ENCODE measurements around the gene WNT2. TPM values are rescaled to one million over a fixed set of nuclear protein-coding genes. Genes with fewer than 3 reads are reported as not detected.

Gene WNT2
- total RNA-seq, 4 donors from 2014 or later, result 0.48 to 0.95 (median 0.64) TPM

- no peak for TF ChIP-seq CTCF (IDR thresholded peaks at IDR 0.05)
- ATAC-seq (ENCODE audit: low FRiP score) (no peak), DNase-seq (ENCODE audit: low spot score) (no peak)
Measured at GRCh38 chr7:117278040-117278439, 44.8 kb downstream of the WNT2 start.

GRCh38 chr7:117277576-117277975 is 45.3 kb downstream of the WNT2 start:
- DNase-seq (ENCODE audit: low spot score), result no peak
- no peak for ATAC-seq (ENCODE audit: low FRiP score)
- TF ChIP-seq CTCF (IDR thresholded peaks at IDR 0.05), result no peak

GRCh38 chr7:117274951-117275350 is 47.9 kb downstream of the WNT2 start:
- DNase-seq (ENCODE audit: low spot score) (no peak), ATAC-seq (ENCODE audit: low FRiP score) (no peak)
- no peak for TF ChIP-seq CTCF (IDR thresholded peaks at IDR 0.05)

GRCh38 chr7:117273814-117274225 is 49.0 kb downstream of the WNT2 start:
- TF ChIP-seq CTCF (IDR thresholded peaks at IDR 0.05), result no peak
- no peak for DNase-seq (ENCODE audit: low spot score)

GRCh38 chr7:117273325-117273724 is 49.5 kb downstream of the WNT2 start:
- ATAC-seq (ENCODE audit: low FRiP score), result no peak
- DNase-seq (ENCODE audit: low spot score), result no peak
- TF ChIP-seq CTCF (IDR thresholded peaks at IDR 0.05), result no peak

More at GRCh38 chr7:117273814-117274225, 49.0 kb downstream of the WNT2 start:
- no peak for ATAC-seq (ENCODE audit: low FRiP score)

GRCh38 chr7:117272017-117272759 is 50.7 kb downstream of the WNT2 start:
- DNase-seq (ENCODE audit: low spot score) (no peak), ATAC-seq (ENCODE audit: low FRiP score) (no peak)
- TF ChIP-seq CTCF (IDR thresholded peaks at IDR 0.05), result no peak

- TF ChIP-seq CTCF (IDR thresholded peaks at IDR 0.05), result no peak
- DNase-seq (ENCODE audit: low spot score) (no peak), ATAC-seq (ENCODE audit: low FRiP score) (no peak)
Measured at GRCh38 chr7:117271566-117271965, 51.3 kb downstream of the WNT2 start.
